Measurements from ENCODE around the gene UTS2R. TPM values are rescaled to one million over a fixed set of nuclear protein-coding genes. Genes with fewer than 3 reads are reported as not detected.

Gene UTS2R
- total RNA-seq, 4 donors from 2014 or later = not detected

GRCh38 chr17:82412535-82413520 is 41.3 kb downstream of the UTS2R start:
- intact Hi-C loops (cut with DNase I; ENCODE audit: low total_unique reads) (loop anchor here (10.0 kb wide), 1 partner anchor 208 kb away; no protein-coding TSS in a partner anchor), in situ Hi-C loops (cut with MboI; ENCODE audit: low sequenced_read_pairs in 4 of 4) (loop anchor here in 3 of 4 donors (5.0 to 10.0 kb wide), 2 partner anchors 58 to 61 kb away; partner anchors contain the start of gene TEX19 (in 1 of the 3))
- DNase-seq (no peak), ATAC-seq (no peak)
- peaks cover 6 to 11% of the 10 kb centered on the region in 2 donors for H3K4me1 ChIP-seq
- no peak overlapping the region for H3K4me3 ChIP-seq
- no peak for TF ChIP-seq CTCF (IDR thresholded peaks at IDR 0.05 in 4 of 5, conservative IDR thresholded peaks at IDR 0.05 in 1 of 5)
- no peak for TF ChIP-seq POLR2A (IDR thresholded peaks at IDR 0.05)
- no peaks in the 10 kb centered on the region for H3K36me3 ChIP-seq
- H3K27ac ChIP-seq = no peak overlapping the region
- H3K9me3 ChIP-seq = no peaks in the 10 kb centered on the region
- no peaks in the 10 kb centered on the region for H3K27me3 ChIP-seq

GRCh38 chr17:82414548-82415281 is 43.1 kb downstream of the UTS2R start:
- peak in 1 of 2 donors; percentile 50 for DNase-seq
- Histone ChIP-seq H3K36me3 (no peaks in the 10 kb centered on the region), H3K4me3 (no peak overlapping the region), H3K9me3 (no peaks in the 10 kb centered on the region), H3K27me3 (no peaks in the 10 kb centered on the region), H3K4me1 (peaks cover 16 to 19% of the 10 kb centered on the region in 2 donors), H3K27ac (no peak overlapping the region)
- in situ Hi-C loops (cut with MboI; ENCODE audit: low sequenced_read_pairs in 4 of 4) = loop anchor here in 3 of 4 donors (5.0 to 10.0 kb wide), 2 partner anchors 60 to 62 kb away; partner anchors contain the start of gene TEX19 (in 1 of the 3)
- intact Hi-C loops (cut with DNase I; ENCODE audit: low total_unique reads) = loop anchor here (1.0 to 10.0 kb wide), 3 partner anchors 62 to 210 kb away; no protein-coding TSS in a partner anchor
- peak; percentile 74 to 86 (median 79) for TF ChIP-seq CTCF (IDR thresholded peaks at IDR 0.05 in 4 of 5, conservative IDR thresholded peaks at IDR 0.05 in 1 of 5)
- TF ChIP-seq POLR2A (IDR thresholded peaks at IDR 0.05) = no peak
- peak; percentile 49 for ATAC-seq

GRCh38 chr17:82415336-82415735 is 43.8 kb downstream of the UTS2R start:
- H3K4me1 ChIP-seq = peaks cover 16 to 19% of the 10 kb centered on the region in 2 donors
- no peak overlapping the region for H3K4me3 ChIP-seq
- in situ Hi-C loops (cut with MboI; ENCODE audit: low sequenced_read_pairs in 4 of 4) = loop anchor here in 1 of 4 donors (10.0 kb wide), 1 partner anchor 61 kb away; the partner anchor contains the start of gene TEX19
- DNase-seq (no peak), ATAC-seq (no peak)
- H3K9me3 ChIP-seq = no peaks in the 10 kb centered on the region
- TF ChIP-seq CTCF (IDR thresholded peaks at IDR 0.05 in 4 of 5, conservative IDR thresholded peaks at IDR 0.05 in 1 of 5) = no peak
- no peak for TF ChIP-seq POLR2A (IDR thresholded peaks at IDR 0.05)
- H3K27me3 ChIP-seq = no peaks in the 10 kb centered on the region
- no peak overlapping the region for H3K27ac ChIP-seq
- intact Hi-C loops (cut with DNase I; ENCODE audit: low total_unique reads) = loop anchor here (5.0 to 10.0 kb wide), 2 partner anchors 137 to 211 kb away; no protein-coding TSS in a partner anchor
- peaks cover 0 to 4% of the 10 kb centered on the region in 2 donors for H3K36me3 ChIP-seq

GRCh38 chr17:82415786-82416185 is 44.2 kb downstream of the UTS2R start:
- no peak for ATAC-seq
- in situ Hi-C loops (cut with MboI; ENCODE audit: low sequenced_read_pairs in 4 of 4) (loop anchor here in 1 of 4 donors (10.0 kb wide), 1 partner anchor 61 kb away; the partner anchor contains the start of gene TEX19), intact Hi-C loops (cut with DNase I; ENCODE audit: low total_unique reads) (loop anchor here (5.0 to 10.0 kb wide), 2 partner anchors 137 to 211 kb away; no protein-coding TSS in a partner anchor)
- Histone ChIP-seq H3K27ac (no peak overlapping the region), H3K36me3 (peaks cover 0 to 8% of the 10 kb centered on the region in 2 donors), H3K9me3 (no peaks in the 10 kb centered on the region), H3K4me3 (no peak overlapping the region), H3K27me3 (no peaks in the 10 kb centered on the region), H3K4me1 (peaks cover 16 to 19% of the 10 kb centered on the region in 2 donors)
- no peak for DNase-seq
- no peak for TF ChIP-seq CTCF (IDR thresholded peaks at IDR 0.05 in 4 of 5, conservative IDR thresholded peaks at IDR 0.05 in 1 of 5)
- no peak for TF ChIP-seq POLR2A (IDR thresholded peaks at IDR 0.05)
